ENCODE results near the gene ZNF516.
A peak's percentile ranks its signal among the peaks of the same experiment; 100 is the strongest.

Gene ZNF516

DNA sequence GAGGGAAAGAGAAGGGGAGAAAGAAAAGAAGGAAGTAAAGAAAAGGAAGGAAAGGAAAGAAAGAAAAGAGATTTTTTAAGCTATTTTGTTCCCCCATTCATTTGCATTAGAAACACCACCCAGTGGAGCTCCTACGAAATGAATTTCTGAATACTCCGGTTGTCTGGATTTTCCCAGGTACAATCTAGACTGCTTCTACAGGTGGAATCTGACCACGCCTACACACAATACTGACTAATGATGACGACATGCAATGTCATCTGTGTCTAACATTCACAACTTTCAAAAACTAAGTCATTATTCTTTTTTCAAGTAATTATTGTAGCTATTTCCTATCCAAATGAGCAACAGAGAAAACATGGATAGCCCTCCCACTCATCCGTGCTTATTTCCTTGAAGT is 121.7 kb downstream of the ZNF516 start:
- TF ChIP-seq EZH2 (IDR thresholded peaks at IDR 0.05; ENCODE audit: borderline replicate concordance, low read depth, low read length, severe bottlenecking) (no peak), CTCF (IDR thresholded peaks at IDR 0.05; ENCODE audit: borderline replicate concordance, extremely low read depth, low read length, poor library complexity, severe bottlenecking) (no peak)

GRCh38 chr18:76371301-76372203 is 123.5 kb downstream of the ZNF516 start:
- Histone ChIP-seq H3K79me2 (ENCODE audit: insufficient read depth, low read length) (no peaks in the 10 kb centered on the region), H3K4me1 (ENCODE audit: insufficient read depth, low read length) (peaks cover 53% of the 10 kb centered on the region), H4K20me1 (ENCODE audit: insufficient read depth, low read length) (no peaks in the 10 kb centered on the region), H3K9me3 (ENCODE audit: insufficient read depth, low read length, severe bottlenecking) (no peaks in the 10 kb centered on the region), H2AFZ (ENCODE audit: low read depth, low read length) (no peak overlapping the region), H3K27ac (ENCODE audit: low read length) (peak overlapping the region; percentile 50; the same call in 1 of the 2 replicates), H3K27me3 (ENCODE audit: insufficient read depth, low read length, poor library complexity) (no peaks in the 10 kb centered on the region), H3K9ac (ENCODE audit: low read depth, low read length) (no peak overlapping the region), H3K4me2 (ENCODE audit: insufficient read depth, low read length) (no peak overlapping the region), H3K4me3 (ENCODE audit: low read depth in 1 of 2, low read length in 2 of 2) (no peak overlapping the region), H3K36me3 (ENCODE audit: insufficient read depth, low read length) (no peaks in the 10 kb centered on the region)
- TF ChIP-seq EZH2 (IDR thresholded peaks at IDR 0.05; ENCODE audit: borderline replicate concordance, low read depth, low read length, severe bottlenecking) = no peak
- TF ChIP-seq CTCF (IDR thresholded peaks at IDR 0.05; ENCODE audit: borderline replicate concordance, extremely low read depth, low read length, poor library complexity, severe bottlenecking) = no peak
- DNase-seq (no peak), ATAC-seq (ENCODE audit: insufficient read depth, low read depth) (no peak)

More for the DNA sequence above, 121.7 kb downstream of the ZNF516 start:
- H3K27ac ChIP-seq (ENCODE audit: low read length) = peak overlapping the region; percentile 98
- peaks cover 4% of the 10 kb centered on the region for H3K9me3 ChIP-seq (ENCODE audit: insufficient read depth, low read length, severe bottlenecking)
- H3K4me2 ChIP-seq (ENCODE audit: insufficient read depth, low read length) = peak overlapping the region; percentile 46; the same call in 1 of the 2 replicates
- peak overlapping the region in 1 of 2 experiments; percentile 17; a peak in 2 of 4 replicates for H3K4me3 ChIP-seq (ENCODE audit: low read depth in 1 of 2, low read length in 2 of 2)
- ATAC-seq (ENCODE audit: insufficient read depth, low read depth) (no peak), DNase-seq (no peak)
- H3K9ac ChIP-seq (ENCODE audit: low read depth, low read length) = no peak overlapping the region
- H3K79me2 ChIP-seq (ENCODE audit: insufficient read depth, low read length) = no peaks in the 10 kb centered on the region
- H2AFZ ChIP-seq (ENCODE audit: low read depth, low read length) = no peak overlapping the region
- no peaks in the 10 kb centered on the region for H3K36me3 ChIP-seq (ENCODE audit: insufficient read depth, low read length)
- peaks cover 70% of the 10 kb centered on the region for H3K4me1 ChIP-seq (ENCODE audit: insufficient read depth, low read length)
- H4K20me1 ChIP-seq (ENCODE audit: insufficient read depth, low read length) = no peaks in the 10 kb centered on the region
- H3K27me3 ChIP-seq (ENCODE audit: insufficient read depth, low read length, poor library complexity) = no peaks in the 10 kb centered on the region

GRCh38 chr18:76370686-76371085 is 124.4 kb downstream of the ZNF516 start:
- peaks cover 45% of the 10 kb centered on the region for H3K4me1 ChIP-seq (ENCODE audit: insufficient read depth, low read length)
- ATAC-seq (ENCODE audit: insufficient read depth, low read depth) (no peak), DNase-seq (no peak)
- H3K36me3 ChIP-seq (ENCODE audit: insufficient read depth, low read length) = no peaks in the 10 kb centered on the region
- no peaks in the 10 kb centered on the region for H3K27me3 ChIP-seq (ENCODE audit: insufficient read depth, low read length, poor library complexity)
- no peak overlapping the region for H3K4me3 ChIP-seq (ENCODE audit: low read depth in 1 of 2, low read length in 2 of 2)
- no peak overlapping the region for H3K27ac ChIP-seq (ENCODE audit: low read length)
- H3K9ac ChIP-seq (ENCODE audit: low read depth, low read length) = no peak overlapping the region
- H3K4me2 ChIP-seq (ENCODE audit: insufficient read depth, low read length) = no peak overlapping the region
- no peaks in the 10 kb centered on the region for H4K20me1 ChIP-seq (ENCODE audit: insufficient read depth, low read length)
- no peaks in the 10 kb centered on the region for H3K79me2 ChIP-seq (ENCODE audit: insufficient read depth, low read length)
- no peak overlapping the region for H2AFZ ChIP-seq (ENCODE audit: low read depth, low read length)
- H3K9me3 ChIP-seq (ENCODE audit: insufficient read depth, low read length, severe bottlenecking) = no peaks in the 10 kb centered on the region
- TF ChIP-seq CTCF (IDR thresholded peaks at IDR 0.05; ENCODE audit: borderline replicate concordance, extremely low read depth, low read length, poor library complexity, severe bottlenecking) (no peak), EZH2 (IDR thresholded peaks at IDR 0.05; ENCODE audit: borderline replicate concordance, low read depth, low read length, severe bottlenecking) (no peak)
